Glomerular visceral epithelial cell (primary cell): ENCODE data around the gene AGO3.
"Not testable (repeated sequence)": the region's sequence is repeated elsewhere in the genome, so short reads cannot be mapped to it uniquely, and the experiment has no call there.

Experiments used
- DNase-seq: peaks from one replicate; pipeline ENCODE4 v3.0.0-alpha.2; 2016; ENCODE audit errors: extremely low spot score

AGO3 gene

DNA sequence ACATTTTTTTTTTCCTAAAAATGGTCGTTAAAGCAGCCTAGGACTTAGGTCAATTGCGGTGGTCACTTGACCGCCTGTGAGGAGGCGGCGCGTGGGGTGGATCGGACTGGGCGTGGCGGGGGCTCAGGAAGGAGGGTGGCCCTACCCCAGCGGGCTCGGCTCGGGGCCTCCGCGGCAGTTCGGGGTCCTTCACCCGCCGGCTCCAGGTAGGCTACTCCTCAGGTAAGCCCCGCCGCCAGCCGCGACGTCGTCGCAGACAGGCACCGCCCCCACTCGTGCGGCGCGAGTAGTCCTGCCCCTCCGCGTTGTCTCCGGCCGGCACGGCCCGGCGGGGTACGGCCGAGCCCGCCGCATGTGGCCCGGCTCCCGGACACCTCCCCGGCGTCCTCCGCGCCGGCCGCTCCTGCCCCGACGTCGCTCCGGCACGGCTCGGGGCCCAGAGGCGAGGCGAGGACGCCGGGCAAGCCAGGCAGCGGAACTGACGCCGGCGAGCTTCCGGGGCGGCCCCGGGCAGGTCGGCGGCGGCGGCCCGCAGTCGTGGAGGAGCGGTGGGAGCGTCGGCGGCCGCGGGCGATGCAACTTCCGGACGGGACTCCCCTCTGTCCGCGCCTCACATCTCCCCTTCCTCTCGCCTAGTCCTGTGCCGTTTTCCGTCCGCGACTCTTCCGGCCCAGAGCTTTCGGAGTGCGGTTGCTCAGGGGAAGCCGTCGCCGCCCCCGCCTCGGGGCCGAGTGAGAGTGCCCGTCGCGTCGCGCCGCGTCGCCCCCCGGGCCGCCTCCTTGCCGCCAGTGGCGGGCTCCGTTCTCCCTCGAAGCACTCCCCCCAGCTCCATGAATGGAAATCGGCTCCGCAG is at the start of gene AGO3:
TSS of gene AGO3 (plus strand) at position 513 of the 853 bp plus-strand sequence. CDS start at position 835, 322 bp downstream.
- DNase-seq: peak; percentile 88

DNA sequence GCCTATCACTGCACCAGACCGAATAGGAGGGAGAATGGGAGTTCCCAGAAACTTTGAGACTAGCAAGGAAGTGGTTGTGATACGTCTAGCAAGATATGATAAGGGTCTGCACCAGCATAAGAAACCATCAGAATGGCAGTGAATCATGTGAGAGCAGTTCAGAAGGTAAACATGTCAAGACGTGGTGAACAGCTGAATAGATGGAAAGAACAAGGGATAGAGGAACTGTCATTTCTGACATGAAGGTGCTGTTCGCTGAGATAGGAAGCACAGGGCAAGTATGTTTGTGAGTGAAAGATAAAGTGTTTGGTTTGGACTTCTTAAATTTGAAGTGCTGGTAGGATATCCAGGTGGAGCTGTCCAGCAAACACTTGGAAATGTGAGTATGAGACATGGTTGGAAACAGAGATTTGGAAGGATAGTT is 49.0 kb upstream of the AGO3 start:
- no peak for DNase-seq

DNA sequence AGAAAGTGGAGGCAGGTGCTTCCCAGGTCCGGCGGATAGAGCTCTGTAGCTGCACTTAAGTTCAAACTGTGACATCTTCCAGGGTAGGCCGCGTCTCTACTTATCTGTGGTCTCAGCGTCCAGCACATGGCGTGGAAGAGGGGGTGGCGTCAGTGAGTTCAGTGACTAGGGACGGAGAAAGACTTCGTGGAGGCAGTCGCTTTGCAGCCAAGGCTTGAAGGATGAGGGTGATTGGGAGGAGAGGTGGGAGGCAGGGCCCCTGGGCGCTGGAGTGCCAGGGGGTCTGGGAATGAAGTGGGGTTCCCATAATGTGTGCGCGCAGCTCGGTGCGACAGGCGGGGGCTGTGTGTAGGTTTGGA is 48.3 kb upstream of the AGO3 start:
- DNase-seq: no peak

DNA sequence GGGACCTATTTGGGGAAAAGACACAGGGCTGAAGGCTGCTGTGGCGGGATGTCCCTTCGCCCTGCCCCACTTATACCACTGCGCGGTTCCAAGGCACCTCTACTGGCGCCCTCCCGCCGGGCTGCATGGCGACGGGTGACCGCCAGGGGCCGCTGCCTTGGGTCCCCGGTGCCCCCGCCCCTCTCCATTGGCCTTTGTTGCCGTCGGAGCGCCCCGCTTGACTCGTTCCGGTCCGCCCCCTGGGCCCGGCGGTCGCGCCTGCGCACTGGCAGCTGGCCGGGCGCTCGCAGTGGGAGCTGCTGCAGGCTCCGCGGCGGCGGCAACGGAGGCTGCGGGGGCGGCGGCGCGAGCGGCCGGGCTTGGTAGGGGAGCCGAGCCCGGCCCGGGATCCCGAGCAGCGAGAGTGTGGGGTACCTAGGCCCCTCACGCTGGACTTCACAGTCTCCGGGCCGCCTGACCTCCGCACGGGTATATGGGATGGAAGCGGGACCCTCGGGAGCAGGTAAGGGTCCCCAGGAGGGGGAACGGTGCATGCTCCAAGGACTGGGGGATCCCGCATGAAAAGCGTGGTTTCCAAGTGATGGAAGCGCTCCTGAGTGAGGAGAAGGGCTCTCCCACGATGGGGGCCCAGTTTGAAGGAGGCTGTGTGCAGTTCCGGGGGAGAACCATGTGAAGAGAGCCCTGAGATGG is 47.8 kb upstream of the AGO3 start, which contains the start of gene AGO1:
TSS of gene AGO1 (plus strand) at position 265 of the 690 bp plus-strand sequence. CDS start at position 478, 213 bp downstream.
- DNase-seq: peak; percentile 95

DNA sequence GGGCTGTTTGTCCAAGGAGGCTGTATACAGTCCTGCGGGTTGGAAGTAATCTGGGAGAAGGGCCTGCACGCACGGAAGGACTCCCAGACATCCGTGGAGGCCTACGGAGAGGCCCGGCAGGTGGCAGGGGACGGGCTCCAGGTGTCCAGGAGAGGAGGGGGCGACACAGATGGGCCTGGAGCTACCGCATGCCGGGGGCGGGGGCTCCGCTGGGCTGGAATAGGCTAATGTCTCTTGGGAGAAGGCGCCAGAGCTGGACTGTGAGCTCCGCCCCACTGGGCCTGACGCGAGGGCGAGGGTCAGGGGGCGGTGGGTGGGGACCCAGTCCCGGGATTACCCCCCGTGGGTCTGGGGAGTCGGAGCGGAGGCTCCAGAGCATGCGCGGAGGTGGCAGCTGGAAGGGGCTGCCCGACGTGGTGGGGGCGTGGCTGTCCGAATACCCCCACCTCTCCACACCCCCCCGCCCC is 47.2 kb upstream of the AGO3 start:
- peak; percentile 49 for DNase-seq

DNA sequence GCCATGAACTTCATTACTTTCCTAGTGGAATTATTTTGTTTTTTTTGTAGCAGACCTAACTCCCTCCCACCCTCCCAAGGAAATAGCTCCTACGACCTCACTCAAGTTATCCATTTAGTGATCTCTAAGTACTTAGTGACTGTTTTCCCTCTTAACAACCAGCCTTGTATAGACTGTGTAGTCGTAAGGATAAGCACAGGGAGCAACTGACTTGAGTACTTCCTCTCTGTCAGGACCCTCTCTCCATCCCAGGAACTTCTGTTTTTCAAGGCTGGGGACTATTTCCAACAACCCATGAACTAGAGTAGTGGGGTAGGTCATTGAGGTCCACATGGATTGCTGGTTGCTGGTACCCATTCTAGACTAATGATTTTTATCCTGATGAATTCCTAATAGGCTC is 46.0 kb upstream of the AGO3 start:
- no peak for DNase-seq

DNA sequence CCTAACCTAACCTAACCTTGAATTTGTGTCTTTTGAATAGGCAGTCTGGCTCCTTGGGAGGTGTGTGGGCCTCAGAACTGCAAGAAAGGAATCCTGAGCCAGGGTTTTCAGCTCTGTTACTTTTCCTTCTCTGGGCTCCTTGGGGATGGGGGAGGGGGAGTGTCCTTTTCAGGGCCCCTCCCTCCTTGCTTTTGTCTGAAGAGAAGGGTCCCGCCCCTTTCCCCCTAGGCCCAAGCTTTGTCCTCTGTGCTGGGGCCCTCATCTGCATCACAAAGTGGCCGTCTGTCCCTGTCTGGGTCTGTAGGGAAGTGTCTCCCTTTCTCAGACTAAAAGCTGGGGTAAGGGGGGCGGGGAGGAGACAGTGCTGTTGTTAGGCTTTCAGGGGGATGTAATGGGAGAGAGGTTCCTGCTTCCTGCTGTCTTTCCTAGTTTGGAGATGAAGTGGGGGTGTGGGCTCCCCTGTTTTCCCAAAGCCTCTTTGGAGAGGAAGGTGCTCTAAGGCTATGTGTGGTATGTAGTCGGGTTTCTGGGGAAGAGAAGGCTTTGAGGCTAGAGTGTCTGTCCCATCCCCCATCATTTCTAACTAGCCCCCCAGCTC is 44.8 kb upstream of the AGO3 start:
- no peak for DNase-seq

DNA sequence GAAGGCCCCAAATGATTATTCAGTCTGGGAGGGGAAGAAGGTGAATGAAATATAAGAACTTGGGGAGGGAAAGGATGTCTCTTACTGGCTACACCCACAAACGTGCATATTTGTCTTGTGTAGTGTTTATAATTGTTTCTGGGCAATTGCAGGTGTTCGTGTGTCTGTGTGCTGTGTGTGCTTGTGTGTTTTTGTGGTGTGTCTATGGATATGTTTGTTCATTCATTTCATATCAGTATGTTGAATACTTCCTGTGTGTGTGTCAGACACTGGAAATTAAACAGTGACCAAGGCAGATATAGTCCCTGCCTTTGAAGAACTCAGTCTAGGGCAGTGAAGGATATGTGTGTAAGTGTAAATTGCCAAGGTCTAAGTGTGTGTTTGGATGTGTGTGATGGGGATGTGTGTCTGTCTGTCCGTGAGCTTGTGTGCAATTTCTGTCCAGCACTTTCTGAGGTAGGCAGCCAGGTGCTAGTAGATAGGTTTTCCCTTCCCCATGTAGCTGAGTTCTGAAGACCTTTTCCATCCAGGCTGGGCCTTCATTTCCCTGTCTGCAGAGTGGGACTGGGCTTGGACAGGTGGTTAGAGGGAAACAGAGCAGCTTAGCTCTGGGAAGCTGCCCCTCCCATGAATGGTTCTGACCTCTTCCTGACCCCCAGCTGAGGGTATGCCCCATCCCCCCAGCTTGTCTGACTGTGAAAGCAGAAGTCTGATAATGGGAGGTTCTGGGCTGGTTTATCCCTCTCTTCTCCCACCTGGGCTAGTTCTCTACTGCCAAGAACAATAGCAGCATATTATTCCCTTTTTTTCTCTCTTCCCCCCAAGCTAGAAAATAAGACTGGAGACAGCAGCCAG is 44.1 kb upstream of the AGO3 start:
- DNase-seq: no peak

DNA sequence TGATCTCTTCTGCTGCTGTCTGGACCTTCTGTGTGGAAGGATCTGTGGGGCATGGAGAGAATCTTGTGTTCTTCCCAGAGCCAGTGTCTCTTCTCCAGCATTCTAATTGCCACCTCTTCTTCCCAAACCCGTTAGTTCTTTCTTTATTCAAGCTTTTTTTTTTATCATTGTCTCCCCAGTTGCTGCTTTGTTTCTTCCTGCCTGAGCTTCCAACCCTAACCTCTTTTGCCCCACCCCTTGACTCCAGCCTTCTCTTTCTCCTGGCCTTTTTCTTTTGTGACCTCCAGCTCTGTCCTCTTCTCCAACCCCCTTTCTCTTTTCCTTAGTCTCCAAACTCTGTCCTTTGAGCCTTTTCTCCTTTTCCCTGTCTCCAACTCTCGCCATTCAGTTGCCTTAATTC is 43.4 kb upstream of the AGO3 start:
- DNase-seq: no peak

DNA sequence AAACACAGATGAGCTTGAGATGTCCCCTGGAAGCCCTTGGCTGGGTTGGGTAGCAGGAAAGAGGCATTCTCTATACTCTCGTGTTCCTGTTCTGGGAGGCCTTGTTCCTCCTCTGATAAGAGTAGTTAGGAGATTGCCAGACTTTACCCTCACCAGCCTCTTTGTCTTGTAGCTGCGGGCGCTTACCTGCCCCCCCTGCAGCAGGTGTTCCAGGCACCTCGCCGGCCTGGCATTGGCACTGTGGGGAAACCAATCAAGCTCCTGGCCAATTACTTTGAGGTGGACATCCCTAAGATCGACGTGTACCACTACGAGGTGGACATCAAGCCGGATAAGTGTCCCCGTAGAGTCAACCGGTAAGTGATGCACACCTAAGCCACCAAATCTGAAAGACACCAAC is 42.6 kb upstream of the AGO3 start:
- no peak for DNase-seq

DNA sequence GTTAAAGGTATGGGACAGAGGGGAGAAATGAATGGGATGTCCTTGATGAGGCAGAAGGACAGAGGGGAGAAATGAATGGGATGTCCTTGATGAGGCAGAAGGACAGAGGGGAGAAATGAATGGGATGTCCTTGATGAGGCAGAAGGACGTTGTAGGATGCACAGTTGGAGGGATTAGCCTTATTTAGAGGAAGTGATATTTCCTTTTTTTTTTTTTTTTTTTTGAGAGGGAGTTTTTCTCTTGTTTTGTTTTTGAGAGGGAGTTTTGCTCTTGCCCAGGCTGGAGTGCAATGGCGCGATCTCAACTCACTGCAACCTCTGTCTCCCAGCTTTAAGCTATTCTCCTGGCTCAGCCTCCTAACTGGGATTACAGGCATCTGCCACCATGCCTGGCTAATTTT is 41.9 kb upstream of the AGO3 start:
- not testable (repeated sequence) for DNase-seq

DNA sequence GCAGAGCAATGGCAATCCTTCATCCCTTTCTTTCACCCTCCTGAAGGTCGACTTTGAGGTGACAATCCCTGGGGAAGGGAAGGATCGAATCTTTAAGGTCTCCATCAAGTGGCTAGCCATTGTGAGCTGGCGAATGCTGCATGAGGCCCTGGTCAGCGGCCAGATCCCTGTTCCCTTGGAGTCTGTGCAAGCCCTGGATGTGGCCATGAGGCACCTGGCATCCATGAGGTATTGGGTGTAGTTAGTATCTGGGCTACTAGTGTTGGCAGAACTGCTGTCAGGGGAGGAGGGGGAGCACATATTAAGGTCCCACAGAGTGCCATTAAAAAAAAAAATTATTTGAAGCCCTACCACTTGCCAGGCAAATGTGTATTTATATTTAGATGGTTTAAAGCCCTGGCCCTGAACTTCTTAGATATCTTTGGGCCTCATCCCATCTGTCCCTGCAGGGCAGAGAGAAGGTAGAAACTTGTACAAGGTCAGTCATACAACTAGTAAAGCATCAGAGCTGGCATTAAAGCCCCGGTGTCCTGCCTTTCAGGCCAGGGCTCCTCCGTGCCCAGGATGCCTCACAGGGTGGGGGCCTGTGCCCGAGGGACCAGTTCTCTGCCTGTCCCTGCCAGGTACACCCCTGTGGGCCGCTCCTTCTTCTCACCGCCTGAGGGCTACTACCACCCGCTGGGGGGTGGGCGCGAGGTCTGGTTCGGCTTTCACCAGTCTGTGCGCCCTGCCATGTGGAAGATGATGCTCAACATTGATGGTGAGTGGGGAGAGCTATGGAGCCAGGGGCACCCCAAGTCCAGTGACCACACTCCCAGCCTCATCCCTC is 37.6 kb upstream of the AGO3 start:
- no peak for DNase-seq

DNA sequence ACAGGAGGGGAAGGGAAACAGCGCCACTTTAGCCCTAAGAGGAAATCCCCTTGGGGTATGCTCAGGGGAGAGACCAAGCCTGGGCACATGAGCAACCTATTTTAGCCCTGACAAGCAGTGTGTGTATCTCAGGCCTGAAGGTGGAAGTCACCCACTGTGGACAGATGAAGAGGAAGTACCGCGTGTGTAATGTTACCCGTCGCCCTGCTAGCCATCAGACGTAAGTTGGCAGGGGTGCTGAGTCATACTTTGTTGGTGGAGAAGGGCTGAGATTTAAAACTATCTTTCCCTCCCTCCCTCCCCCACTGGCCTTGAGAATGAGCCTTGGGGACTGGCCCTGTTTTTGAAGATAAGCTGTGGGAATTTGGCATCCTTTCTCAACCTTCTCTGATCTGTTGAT is 36.7 kb upstream of the AGO3 start:
- DNase-seq: peak; percentile 17

DNA sequence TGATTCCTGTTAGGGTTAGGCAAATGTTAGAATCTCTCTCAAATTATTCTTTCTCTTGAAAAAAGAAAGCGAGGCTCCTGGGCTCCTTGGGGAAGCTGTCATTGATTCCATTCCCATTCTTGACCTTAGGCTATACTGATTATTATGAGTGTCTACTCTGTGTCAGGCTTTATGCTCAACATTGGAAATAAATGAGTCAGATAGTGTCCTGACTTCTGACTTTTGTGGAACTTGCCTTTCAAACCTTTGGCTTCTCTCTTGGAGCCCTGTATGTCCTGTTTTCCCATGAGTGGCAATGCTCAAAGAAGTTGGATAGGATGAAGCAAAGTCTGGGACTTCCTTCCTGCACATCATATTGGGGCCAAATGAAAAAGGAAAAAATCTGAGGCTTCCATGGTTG is 36.2 kb upstream of the AGO3 start:
- DNase-seq: no peak

DNA sequence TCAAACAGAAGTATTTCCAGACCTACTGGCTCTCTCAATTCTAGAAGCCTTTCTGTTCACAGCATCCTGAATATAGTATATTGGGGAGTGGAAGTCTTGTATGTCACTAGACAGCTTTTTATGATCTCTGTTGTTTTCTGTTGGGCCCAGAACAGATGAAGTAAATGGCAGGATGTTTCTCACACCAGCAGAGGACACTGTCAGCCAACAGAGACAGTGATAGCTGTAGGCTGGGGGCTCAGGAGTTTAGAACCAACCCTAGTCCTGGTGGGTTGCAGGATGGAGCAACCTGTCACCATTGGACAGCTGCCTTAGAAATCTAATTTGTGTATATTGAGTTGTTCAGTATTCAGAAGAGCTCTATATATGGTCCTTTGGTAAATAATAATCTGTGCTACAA is 31.0 kb upstream of the AGO3 start:
- DNase-seq: no peak

DNA sequence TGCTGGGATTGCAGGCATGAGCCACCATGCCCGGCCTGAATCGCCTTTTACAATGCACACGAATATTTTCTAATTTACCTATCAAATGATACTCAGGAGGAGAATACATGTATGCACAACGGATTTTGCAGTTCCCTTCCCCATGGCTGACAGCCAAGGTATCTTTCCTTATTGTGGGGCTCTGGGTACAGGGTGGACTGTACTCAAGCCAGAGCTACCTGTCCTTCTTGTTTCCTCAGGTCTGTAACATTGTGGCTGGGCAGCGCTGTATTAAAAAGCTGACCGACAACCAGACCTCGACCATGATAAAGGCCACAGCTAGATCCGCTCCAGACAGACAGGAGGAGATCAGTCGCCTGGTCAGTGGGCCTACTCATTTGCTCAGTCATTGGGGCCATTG is 29.7 kb upstream of the AGO3 start:
- DNase-seq: no peak

DNA sequence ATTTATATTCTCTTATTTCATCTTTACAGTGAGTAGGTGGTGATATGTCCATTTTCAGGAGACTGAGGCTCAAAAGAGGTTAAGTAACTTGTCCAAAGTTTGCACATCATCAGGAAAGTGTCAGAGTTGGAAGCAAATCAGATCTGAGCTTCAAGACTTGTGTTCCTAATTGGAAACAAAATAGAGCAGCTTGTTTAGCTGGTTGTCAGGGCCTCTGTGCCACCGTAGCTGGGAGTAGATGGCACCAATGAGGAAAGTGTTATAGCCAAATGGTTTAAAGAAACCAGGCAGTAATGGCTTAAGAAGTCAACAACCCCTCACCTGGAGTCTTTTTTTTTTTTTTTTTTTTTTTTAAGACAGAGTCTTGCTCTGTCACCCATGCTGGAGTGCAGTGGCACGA is 28.2 kb upstream of the AGO3 start:
- DNase-seq: no peak

DNA sequence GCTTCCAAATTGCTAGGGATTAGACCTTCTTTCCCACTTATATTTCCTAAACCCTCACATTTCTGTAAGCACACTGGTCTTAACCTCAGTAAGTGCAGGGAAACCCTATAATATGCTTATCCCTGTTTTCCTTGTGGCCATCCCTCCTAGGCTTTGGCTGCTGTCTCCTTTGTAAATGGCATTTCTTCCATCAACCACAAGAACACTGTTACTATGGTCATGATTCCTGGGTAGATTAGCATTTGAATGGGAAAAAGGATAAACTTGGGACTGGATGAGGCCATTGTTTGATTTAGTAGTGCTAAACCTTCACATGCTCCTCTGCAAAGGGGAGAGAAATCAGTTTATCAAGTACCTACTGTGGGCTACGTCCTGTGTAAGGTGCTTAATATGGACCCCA is 16.2 kb upstream of the AGO3 start:
- DNase-seq: no peak

DNA sequence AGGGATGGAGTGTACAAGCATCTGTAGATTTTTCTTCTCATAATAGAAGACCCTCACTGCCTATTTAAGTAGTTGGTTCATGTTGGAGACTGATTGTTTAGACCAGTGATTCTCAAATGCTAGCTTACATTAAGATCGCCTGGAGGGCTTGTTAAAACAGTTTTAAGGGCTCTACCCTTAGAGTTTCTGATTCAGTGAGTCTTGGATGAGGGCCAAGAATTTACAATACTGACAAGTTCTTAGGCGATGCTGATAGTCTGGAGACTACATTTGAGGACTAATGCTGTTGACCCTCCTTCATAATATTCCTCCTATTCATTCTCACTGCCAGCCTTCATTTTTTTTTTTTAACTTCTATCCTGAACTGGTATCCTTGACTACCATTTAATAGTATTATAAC is 15.2 kb upstream of the AGO3 start:
- DNase-seq: no peak

DNA sequence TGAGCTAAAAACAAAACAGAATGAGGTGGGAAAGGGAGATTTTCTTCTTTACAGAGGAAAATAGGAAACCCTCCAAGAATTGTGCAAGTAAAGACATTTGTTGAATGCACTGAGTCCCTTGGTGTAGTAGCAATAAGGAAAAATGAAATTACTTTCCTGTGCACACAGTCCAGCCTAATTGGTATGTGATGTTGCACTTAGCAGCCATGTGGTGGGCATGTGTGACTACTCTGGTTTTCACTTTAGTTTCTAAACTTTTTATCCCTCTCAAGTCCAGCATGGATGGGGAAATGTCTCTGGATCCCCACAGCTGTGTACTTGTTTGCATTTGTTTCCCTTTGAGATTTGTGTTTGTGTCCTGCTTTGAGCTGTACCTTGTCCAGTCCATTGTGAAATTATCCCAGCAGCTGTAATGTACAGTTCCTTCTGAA is 7.1 kb upstream of the AGO3 start:
- no peak for DNase-seq

DNA sequence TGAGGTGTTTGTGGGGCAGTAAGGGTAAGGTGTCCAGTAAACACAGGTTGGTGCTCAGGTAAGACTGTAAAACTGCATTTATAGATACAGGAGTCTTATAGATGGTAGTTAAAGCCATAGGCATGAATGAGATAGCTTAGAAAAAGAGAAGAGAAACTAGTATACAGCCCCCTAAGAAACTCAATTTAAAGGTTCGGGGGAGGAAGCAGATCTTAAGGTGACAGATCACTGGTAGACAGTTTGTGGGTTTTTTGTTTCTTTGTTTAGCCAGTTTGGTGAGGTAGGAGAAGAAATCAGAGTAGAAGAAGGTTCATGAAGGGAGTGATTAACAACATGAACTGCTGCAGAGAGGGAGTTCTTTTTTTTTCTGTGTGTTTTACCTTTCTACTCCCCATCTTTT is 6.1 kb upstream of the AGO3 start:
- DNase-seq: no peak
